Measurements from ENCODE around the gene CSNK2A1. TPM values are rescaled to one million over a fixed set of nuclear protein-coding genes. Genes with fewer than 3 reads are reported as not detected.

CSNK2A1 gene
- total RNA-seq, 1 donor from 2014 or later, result 207 TPM

GRCh38 chr20:571754-572441, 28.3 kb upstream of the CSNK2A1 start:
- peaks cover 67% of the 10 kb centered on the region for H3K27me3 Mint-ChIP-seq (ENCODE audit: low read depth)
- no peak overlapping the region for H3K27ac Mint-ChIP-seq (ENCODE audit: unreplicated experiment)
- H3K4me3 Mint-ChIP-seq, result no peak overlapping the region
- no peaks in the 10 kb centered on the region for H3K36me3 Mint-ChIP-seq (ENCODE audit: low read depth)
- H3K9me3 Mint-ChIP-seq, result no peaks in the 10 kb centered on the region
- TF ChIP-seq CTCF (conservative IDR thresholded peaks at IDR 0.05), result no peak
- DNase-seq (ENCODE audit: low read depth, low spot score), result no peak
- H3K4me1 Mint-ChIP-seq, result peaks cover 10% of the 10 kb centered on the region

GRCh38 chr20:568673-569415, 25.3 kb upstream of the CSNK2A1 start:
- H3K9me3 Mint-ChIP-seq, result no peaks in the 10 kb centered on the region
- H3K36me3 Mint-ChIP-seq (ENCODE audit: low read depth), result no peaks in the 10 kb centered on the region
- H3K27ac Mint-ChIP-seq (ENCODE audit: unreplicated experiment), result no peak overlapping the region
- H3K27me3 Mint-ChIP-seq (ENCODE audit: low read depth), result peaks cover 46% of the 10 kb centered on the region
- no peak for DNase-seq (ENCODE audit: low read depth, low spot score)
- H3K4me1 Mint-ChIP-seq, result peaks cover 10% of the 10 kb centered on the region
- no peak for TF ChIP-seq CTCF (conservative IDR thresholded peaks at IDR 0.05)
- no peak overlapping the region for H3K4me3 Mint-ChIP-seq

- no peak overlapping the region for H3K4me3 Mint-ChIP-seq
- no peak overlapping the region for H3K27ac Mint-ChIP-seq (ENCODE audit: unreplicated experiment)
- no peak for TF ChIP-seq CTCF (conservative IDR thresholded peaks at IDR 0.05)
- H3K36me3 Mint-ChIP-seq (ENCODE audit: low read depth), result no peaks in the 10 kb centered on the region
- peaks cover 40% of the 10 kb centered on the region for H3K27me3 Mint-ChIP-seq (ENCODE audit: low read depth)
- peaks cover 13% of the 10 kb centered on the region for H3K4me1 Mint-ChIP-seq
- H3K9me3 Mint-ChIP-seq, result no peaks in the 10 kb centered on the region
- DNase-seq (ENCODE audit: low read depth, low spot score), result no peak
These were observed 24.6 kb upstream of the CSNK2A1 start for GRCh38 chr20:568097-568652.

GRCh38 chr20:564192-564591, 20.6 kb upstream of the CSNK2A1 start:
- DNase-seq (ENCODE audit: low read depth, low spot score), result no peak
- Mint-ChIP-seq H3K27me3 (ENCODE audit: low read depth) (peaks cover 34% of the 10 kb centered on the region), H3K36me3 (ENCODE audit: low read depth) (no peaks in the 10 kb centered on the region), H3K4me3 (no peak overlapping the region), H3K9me3 (no peaks in the 10 kb centered on the region), H3K4me1 (peaks cover 4% of the 10 kb centered on the region), H3K27ac (ENCODE audit: unreplicated experiment) (no peak overlapping the region)
- TF ChIP-seq CTCF (conservative IDR thresholded peaks at IDR 0.05), result no peak

- peaks cover 27% of the 10 kb centered on the region for H3K27me3 Mint-ChIP-seq (ENCODE audit: low read depth)
- no peak for TF ChIP-seq CTCF (conservative IDR thresholded peaks at IDR 0.05)
- H3K9me3 Mint-ChIP-seq, result no peaks in the 10 kb centered on the region
- H3K4me1 Mint-ChIP-seq, result peaks cover 4% of the 10 kb centered on the region
- DNase-seq (ENCODE audit: low read depth, low spot score), result no peak
- no peak overlapping the region for H3K4me3 Mint-ChIP-seq
- no peaks in the 10 kb centered on the region for H3K36me3 Mint-ChIP-seq (ENCODE audit: low read depth)
- H3K27ac Mint-ChIP-seq (ENCODE audit: unreplicated experiment), result no peak overlapping the region
These were observed 19.6 kb upstream of the CSNK2A1 start for GRCh38 chr20:563187-563586.

Data from neural crest cell (in vitro differentiated cells).